H1 (cell line): ENCODE measurements around the gene ALKBH1. TPM values are rescaled to one million over a fixed set of nuclear protein-coding genes. Genes with fewer than 3 reads are reported as not detected.

Experiments
- BCL11A ChIP-seq, 2 experiments: IDR thresholded peaks; one replicate each; pipeline ENCODE4 v1.6.1; 2011; ENCODE audit warnings: low read depth in 2 of 2, low read length in 2 of 2, mild to moderate bottlenecking in 2 of 2
- polyA plus RNA-seq, 7 experiments: library from polyadenylated mRNA; depleted of rRNA in 3 of 7; stranded (reverse) in 5 of 7; unstranded in 2 of 7; fragments of >200 nt in 5 of 7; fragments of 200-250 nt in 2 of 7; gene quantifications; 1 replicate in 5 of 7; 2 replicates in 1 of 7; 4 replicates in 1 of 7; pipeline versions ENCODE4 v1.2.1 to v1.2.3, GENCODE V29; 2011 to 2013; ENCODE audit warnings: missing spikeins in 2 of 7, mixed read lengths in 2 of 7
- total RNA-seq: library from RNA; stranded (reverse); fragmentation: NEBNext Ultra II Directional; extraction: Animal tissue kit (Norgen Biotek cat#: 25700); gene quantifications from 2 replicates; pipeline ENCODE4 v1.2.1, GENCODE V29; 2021

ALKBH1 gene
- total and polyA plus RNA-seq, 2 of the 8 experiments (the other 6 are each of a cell fraction or from before 2014, with no cell fraction given) = 14.3 to 20.0 TPM

DNA sequence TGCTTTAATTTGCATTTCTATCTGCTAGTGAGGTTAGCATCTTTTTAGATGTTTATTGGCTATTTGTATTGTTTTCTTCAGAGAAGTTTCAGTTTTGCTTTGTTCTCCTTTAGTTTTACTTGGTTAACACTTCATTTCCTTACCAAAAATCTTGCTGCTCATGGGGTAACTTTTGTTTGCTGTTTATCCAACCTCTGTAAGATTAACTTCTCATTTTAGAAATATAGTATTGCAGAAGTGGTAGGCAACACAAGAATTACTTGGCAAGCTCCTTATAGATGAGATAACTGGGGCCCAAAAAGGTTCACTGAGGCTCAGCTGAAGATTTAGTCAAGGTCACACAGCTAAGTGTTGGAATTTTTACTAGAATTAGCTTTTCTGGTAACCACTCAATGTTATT is 40.5 kb downstream of the ALKBH1 start (continued):
- TF ChIP-seq BCL11A (IDR thresholded peaks at IDR 0.05; ENCODE audit: low read depth in 2 of 2, low read length in 2 of 2) = no peak
